Smooth muscle cell (in vitro differentiated cells): Measurements from ENCODE around the gene FFAR1. TPM values are rescaled to one million over a fixed set of nuclear protein-coding genes. Genes with fewer than 3 reads are reported as not detected.

Experiments
- DNase-seq: peaks from one replicate; lab custom pipeline; 2025; ENCODE audit not compliant: unreplicated experiment; lab: John Stamatoyannopoulos, UW
- H2AFZ ChIP-seq: fragments of 200-600 bp; sonication (generic); 2 replicates; pipeline ENCODE4 v1.6.0; 2016; ENCODE audit warnings: antibody characterized with exemption, low read depth, mild to moderate bottlenecking
- H3F3A ChIP-seq: fragments of 200-600 bp; sonication (generic); 2 replicates; pipeline ENCODE4 v1.6.0; 2017; ENCODE audit warnings: antibody characterized with exemption, low read depth
- H3K27ac ChIP-seq: fragments of 200-600 bp; sonication (generic); 2 replicates; pipeline ENCODE4 v1.5.1; 2016; ENCODE audit warnings: low read depth, mild to moderate bottlenecking
- H3K27me3 ChIP-seq: fragments of 200-600 bp; sonication (generic); 2 replicates; pipeline ENCODE4 v1.6.1; 2016; ENCODE audit warnings: low read depth, mild to moderate bottlenecking
- H3K36me3 ChIP-seq: fragments of 200-600 bp; sonication (generic); 2 replicates; pipeline ENCODE4 v1.5.1; 2016; ENCODE audit warnings: low read depth
- H3K4me1 ChIP-seq: fragments of 200-600 bp; sonication (generic); 2 replicates; pipeline ENCODE4 v1.5.1; 2016; ENCODE audit warnings: low read depth
- H3K4me2 ChIP-seq: fragments of 200-600 bp; sonication (generic); 2 replicates; pipeline ENCODE4 v1.6.0; 2016; ENCODE audit warnings: mild to moderate bottlenecking
- H3K4me3 ChIP-seq: fragments of 200-600 bp; sonication (generic); 2 replicates; pipeline ENCODE4 v1.5.1; 2016; ENCODE audit warnings: mild to moderate bottlenecking
- H3K79me2 ChIP-seq: fragments of 200-600 bp; sonication (generic); 2 replicates; pipeline ENCODE4 v1.6.0; 2016; ENCODE audit warnings: low read depth, mild to moderate bottlenecking
- H3K9ac ChIP-seq: fragments of 200-600 bp; sonication (generic); 2 replicates; pipeline ENCODE4 v1.6.0; 2016; ENCODE audit warnings: low read depth
- H3K9me3 ChIP-seq: fragments of 200-600 bp; sonication (generic); replicated peaks from 2 replicates; pipeline ENCODE4 v1.5.1; 2016; ENCODE audit warnings: low read depth
- H4K20me1 ChIP-seq: fragments of 200-600 bp; sonication (generic); 2 replicates; pipeline ENCODE4 v1.6.0; 2016; ENCODE audit warnings: low read depth
- WGBS: methylation state at CpG from one replicate; pipeline ENCODE4 v1.1.7; 2016; ENCODE audit warnings: low lambda C conversion rate; 5-methylcytosine and 5-hydroxymethylcytosine counted together
- polyA plus RNA-seq: library from polyadenylated mRNA; unstranded; fragments of >200 nt; fragmentation: Nextera tagmentation; extraction: Ambion mirVana; gene quantifications from 2 replicates; pipeline ENCODE4 v1.2.1, GENCODE V29; 2016
- total RNA-seq: library from RNA; depleted of rRNA; stranded (reverse); fragments of >200 nt; gene quantifications from 2 replicates; pipeline ENCODE4 v1.2.3, GENCODE V29; 2014
- TF ChIP-seq, protein P1 (sequence below): fragments of 200-600 bp; sonication (generic); IDR thresholded peaks from 2 replicates; pipeline ENCODE4 v1.5.1; 2017; ENCODE audit warnings: borderline replicate concordance, mild to moderate bottlenecking, antibody characterized with exemption; ENCODE audit not compliant: insufficient read depth, poor library complexity, severe bottlenecking

FFAR1 gene
- total and polyA plus RNA-seq, 2 experiments from 2014 or later = not detected

DNA sequence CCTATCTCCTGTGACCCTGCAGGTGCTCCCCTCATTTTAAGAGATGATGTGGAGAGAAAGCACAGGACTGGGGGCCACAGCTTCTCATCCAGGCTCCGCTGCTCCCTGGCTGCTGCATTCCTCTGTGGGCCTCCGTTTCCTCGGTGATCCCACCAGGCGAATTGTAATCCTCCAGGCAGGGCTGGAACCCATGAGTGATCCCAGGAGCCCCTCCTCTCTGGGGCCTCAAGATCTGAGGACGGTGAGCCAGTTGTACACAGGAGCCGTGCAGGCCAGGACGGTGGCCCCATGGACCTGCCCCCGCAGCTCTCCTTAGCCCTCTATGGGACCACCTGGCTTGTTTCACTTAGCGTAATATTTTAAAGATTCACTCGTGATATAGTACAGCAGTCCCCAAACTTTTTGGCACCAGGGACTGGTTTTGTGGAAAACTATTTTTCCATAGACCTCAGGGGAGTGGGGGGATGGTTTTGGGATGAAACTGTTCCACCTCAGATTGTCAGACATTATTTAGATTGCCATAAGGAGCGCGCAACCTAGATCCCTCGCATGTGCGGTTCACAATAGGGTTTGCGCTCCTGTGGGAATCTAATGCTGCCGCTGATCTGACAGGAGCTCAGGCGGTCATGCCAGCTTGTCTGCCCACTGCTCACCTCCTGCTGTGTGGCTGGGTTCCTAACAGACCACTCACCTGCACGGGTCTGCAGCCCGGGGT, 16.2 kb downstream of the FFAR1 start:
- no peaks in the 10 kb centered on the region for H3K9me3 ChIP-seq
- TF ChIP-seq, protein P1, sequence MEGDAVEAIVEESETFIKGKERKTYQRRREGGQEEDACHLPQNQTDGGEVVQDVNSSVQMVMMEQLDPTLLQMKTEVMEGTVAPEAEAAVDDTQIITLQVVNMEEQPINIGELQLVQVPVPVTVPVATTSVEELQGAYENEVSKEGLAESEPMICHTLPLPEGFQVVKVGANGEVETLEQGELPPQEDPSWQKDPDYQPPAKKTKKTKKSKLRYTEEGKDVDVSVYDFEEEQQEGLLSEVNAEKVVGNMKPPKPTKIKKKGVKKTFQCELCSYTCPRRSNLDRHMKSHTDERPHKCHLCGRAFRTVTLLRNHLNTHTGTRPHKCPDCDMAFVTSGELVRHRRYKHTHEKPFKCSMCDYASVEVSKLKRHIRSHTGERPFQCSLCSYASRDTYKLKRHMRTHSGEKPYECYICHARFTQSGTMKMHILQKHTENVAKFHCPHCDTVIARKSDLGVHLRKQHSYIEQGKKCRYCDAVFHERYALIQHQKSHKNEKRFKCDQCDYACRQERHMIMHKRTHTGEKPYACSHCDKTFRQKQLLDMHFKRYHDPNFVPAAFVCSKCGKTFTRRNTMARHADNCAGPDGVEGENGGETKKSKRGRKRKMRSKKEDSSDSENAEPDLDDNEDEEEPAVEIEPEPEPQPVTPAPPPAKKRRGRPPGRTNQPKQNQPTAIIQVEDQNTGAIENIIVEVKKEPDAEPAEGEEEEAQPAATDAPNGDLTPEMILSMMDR = no peak
- no peak overlapping the region for H3K27ac ChIP-seq
- H3K4me1 ChIP-seq = no peaks in the 10 kb centered on the region
- no peaks in the 10 kb centered on the region for H4K20me1 ChIP-seq
- H3K79me2 ChIP-seq = no peaks in the 10 kb centered on the region
- no peak overlapping the region for H3K4me2 ChIP-seq
- no peak for DNase-seq
- H3K36me3 ChIP-seq = no peaks in the 10 kb centered on the region
- H3F3A ChIP-seq = no peaks in the 10 kb centered on the region
- H3K27me3 ChIP-seq = no peaks in the 10 kb centered on the region
- H3K9ac ChIP-seq = no peak overlapping the region
- no peak overlapping the region for H3K4me3 ChIP-seq
- no peak overlapping the region for H2AFZ ChIP-seq
- WGBS = 78% methylated on average over 18 of the region's 19 CpGs

DNA sequence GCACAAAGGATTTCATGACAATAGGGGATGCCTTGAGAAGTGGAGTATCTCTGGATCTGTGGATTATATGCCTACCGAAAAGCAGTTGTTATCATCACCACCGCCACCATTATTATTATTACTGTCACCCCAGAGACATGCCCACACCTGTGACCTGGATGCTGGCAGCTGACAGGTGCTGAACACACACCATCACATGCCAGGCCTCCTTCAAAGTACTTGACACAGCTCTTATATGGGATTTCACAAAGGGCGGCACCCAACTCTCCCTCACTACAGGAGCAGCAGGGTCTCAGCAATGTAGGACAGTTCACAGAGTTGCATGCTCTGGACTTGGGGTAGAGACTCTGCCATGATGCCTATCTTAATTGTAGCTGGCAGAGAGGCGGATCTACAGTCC, 17.6 kb downstream of the FFAR1 start:
- no peaks in the 10 kb centered on the region for H3K27me3 ChIP-seq
- no peak for DNase-seq
- H3K36me3 ChIP-seq = no peaks in the 10 kb centered on the region
- no peaks in the 10 kb centered on the region for H3F3A ChIP-seq
- WGBS = 97% methylated on average over 4 of the region's 4 CpGs
- H3K4me2 ChIP-seq = no peak overlapping the region
- no peaks in the 10 kb centered on the region for H3K9me3 ChIP-seq
- TF ChIP-seq, protein P1 = no peak
- no peak overlapping the region for H3K4me3 ChIP-seq
- no peak overlapping the region for H2AFZ ChIP-seq
- no peaks in the 10 kb centered on the region for H3K79me2 ChIP-seq
- H3K27ac ChIP-seq = no peak overlapping the region
- no peaks in the 10 kb centered on the region for H3K4me1 ChIP-seq
- H3K9ac ChIP-seq = no peak overlapping the region
- H4K20me1 ChIP-seq = no peaks in the 10 kb centered on the region

DNA sequence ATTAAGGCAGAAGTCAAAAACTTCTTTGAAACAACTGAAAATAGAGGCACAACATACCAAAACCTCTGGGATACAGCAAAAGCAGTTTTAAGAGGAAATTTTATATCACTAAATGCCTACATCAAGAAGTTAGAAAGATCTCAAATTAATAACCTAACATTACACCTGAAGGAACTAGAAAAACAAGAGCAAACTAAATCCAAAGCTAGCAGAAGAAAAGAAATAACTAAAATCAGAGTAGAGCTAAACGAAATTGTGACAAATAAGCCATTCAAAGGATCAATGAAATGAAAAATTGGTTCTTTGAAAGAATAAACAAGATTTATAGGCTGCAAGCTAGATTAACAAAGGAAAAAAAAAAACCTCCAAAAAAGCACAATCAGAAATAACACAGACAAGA, 20.7 kb downstream of the FFAR1 start:
- Histone ChIP-seq H2AFZ (no peak overlapping the region), H3K36me3 (no peaks in the 10 kb centered on the region), H3K9me3 (no peaks in the 10 kb centered on the region), H3K4me1 (no peaks in the 10 kb centered on the region), H3K4me2 (no peak overlapping the region), H3K27me3 (no peaks in the 10 kb centered on the region), H3K27ac (no peak overlapping the region), H4K20me1 (no peaks in the 10 kb centered on the region), H3F3A (no peaks in the 10 kb centered on the region), H3K9ac (no peak overlapping the region), H3K4me3 (no peak overlapping the region), H3K79me2 (no peaks in the 10 kb centered on the region)
- TF ChIP-seq, protein P1 = no peak
- DNase-seq = no peak
- 61% methylated on average over 1 of the region's 1 CpG for WGBS

DNA sequence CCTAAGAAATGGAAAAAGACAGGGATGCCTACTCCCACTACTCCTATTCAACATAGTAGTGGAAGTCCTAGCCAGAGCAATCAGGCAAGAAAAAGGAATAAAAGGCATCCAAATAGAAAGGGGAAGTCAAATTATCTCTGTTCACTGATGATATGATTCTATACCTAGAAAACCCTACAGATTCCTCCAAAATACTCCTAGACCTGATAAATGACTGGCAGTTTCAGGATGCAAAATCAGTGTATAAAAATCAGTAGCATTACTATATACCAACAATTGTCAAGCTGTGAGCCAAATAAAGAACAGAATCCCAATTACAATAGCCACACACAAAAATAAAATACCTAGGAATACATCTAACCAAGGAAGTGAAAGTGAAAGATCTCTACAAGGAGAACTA, 21.8 kb downstream of the FFAR1 start:
- DNase-seq = no peak
- no peaks in the 10 kb centered on the region for H3K27me3 ChIP-seq
- no peak overlapping the region for H2AFZ ChIP-seq
- no peaks in the 10 kb centered on the region for H3F3A ChIP-seq
- H3K9me3 ChIP-seq = no peaks in the 10 kb centered on the region
- H3K4me3 ChIP-seq = no peak overlapping the region
- H3K9ac ChIP-seq = no peak overlapping the region
- H3K4me1 ChIP-seq = no peaks in the 10 kb centered on the region
- no peak overlapping the region for H3K27ac ChIP-seq
- no peaks in the 10 kb centered on the region for H4K20me1 ChIP-seq
- no peaks in the 10 kb centered on the region for H3K79me2 ChIP-seq
- no peak overlapping the region for H3K4me2 ChIP-seq
- TF ChIP-seq, protein P1 = no peak
- H3K36me3 ChIP-seq = no peaks in the 10 kb centered on the region
